GM18502 (cell line): ENCODE results near the gene KATNAL2.

Experiments used
- ATAC-seq: cut with Tn5 transposase; IDR thresholded peaks from one replicate; pipeline ENCODE4 v1.9.1; 2021; ENCODE audit warnings: mild to moderate bottlenecking; ENCODE audit not compliant: unreplicated experiment, poor library complexity

Gene KATNAL2

GRCh38 chr18:46917108-46917802 lies at the start of gene KATNAL2, which contains the start of gene PIAS2:
TSS of gene KATNAL2 (plus strand) at chr18:46917602. CDS start at chr18:46946873, 29,271 bp downstream.
TSS of gene PIAS2 (minus strand) at chr18:46917507. CDS start at chr18:46917345, 162 bp downstream.
- peak; percentile 90 for ATAC-seq

- no peak for ATAC-seq
Observed at GRCh38 chr18:46868169-46868921, 49.1 kb upstream of the KATNAL2 start.

- ATAC-seq = no peak
Observed at GRCh38 chr18:46877329-46877987, 39.9 kb upstream of the KATNAL2 start.

GRCh38 chr18:46883180-46883579 lies 34.2 kb upstream of the KATNAL2 start:
- ATAC-seq = no peak

- no peak for ATAC-seq
Observed at GRCh38 chr18:46886893-46887292, 30.5 kb upstream of the KATNAL2 start.

- no peak for ATAC-seq
Observed at GRCh38 chr18:46888965-46889364, 28.4 kb upstream of the KATNAL2 start.

GRCh38 chr18:46891742-46892214 lies 25.6 kb upstream of the KATNAL2 start:
- peak; percentile 91 for ATAC-seq

GRCh38 chr18:46892842-46893241 lies 24.6 kb upstream of the KATNAL2 start:
- ATAC-seq = peak; percentile 66

- no peak for ATAC-seq
Observed at GRCh38 chr18:46893360-46893759, 24.0 kb upstream of the KATNAL2 start.

GRCh38 chr18:46894124-46894523 lies 23.3 kb upstream of the KATNAL2 start:
- no peak for ATAC-seq

- peak; percentile 86 for ATAC-seq
Observed at GRCh38 chr18:46899274-46899948, 18.0 kb upstream of the KATNAL2 start.

- ATAC-seq = no peak
Observed at GRCh38 chr18:46903406-46903805, 14.0 kb upstream of the KATNAL2 start.

GRCh38 chr18:46909497-46909896 lies 7.9 kb upstream of the KATNAL2 start:
- ATAC-seq = no peak

GRCh38 chr18:46910856-46911255 lies 6.5 kb upstream of the KATNAL2 start:
- ATAC-seq = no peak

GRCh38 chr18:46915800-46916550 lies 1.4 kb upstream of the KATNAL2 start:
- no peak for ATAC-seq

GRCh38 chr18:46916551-46917107 lies 773 bp upstream of the KATNAL2 start:
- ATAC-seq = peak; percentile 32

- ATAC-seq = no peak
Observed at GRCh38 chr18:46917803-46918600, 600 bp downstream of the KATNAL2 start.

GRCh38 chr18:46920067-46920466 lies 2.7 kb downstream of the KATNAL2 start:
- ATAC-seq = no peak

- no peak for ATAC-seq
Observed at GRCh38 chr18:46920653-46921052, 3.3 kb downstream of the KATNAL2 start.
